ENCODE results near the gene FBXW8. TPM values are rescaled to one million over a fixed set of nuclear protein-coding genes. Genes with fewer than 3 reads are reported as not detected.

Gene FBXW8
- total and polyA plus RNA-seq, 7 experiments from 2014 or later: 4.8 to 13.2 (median 11.7) TPM

DNA sequence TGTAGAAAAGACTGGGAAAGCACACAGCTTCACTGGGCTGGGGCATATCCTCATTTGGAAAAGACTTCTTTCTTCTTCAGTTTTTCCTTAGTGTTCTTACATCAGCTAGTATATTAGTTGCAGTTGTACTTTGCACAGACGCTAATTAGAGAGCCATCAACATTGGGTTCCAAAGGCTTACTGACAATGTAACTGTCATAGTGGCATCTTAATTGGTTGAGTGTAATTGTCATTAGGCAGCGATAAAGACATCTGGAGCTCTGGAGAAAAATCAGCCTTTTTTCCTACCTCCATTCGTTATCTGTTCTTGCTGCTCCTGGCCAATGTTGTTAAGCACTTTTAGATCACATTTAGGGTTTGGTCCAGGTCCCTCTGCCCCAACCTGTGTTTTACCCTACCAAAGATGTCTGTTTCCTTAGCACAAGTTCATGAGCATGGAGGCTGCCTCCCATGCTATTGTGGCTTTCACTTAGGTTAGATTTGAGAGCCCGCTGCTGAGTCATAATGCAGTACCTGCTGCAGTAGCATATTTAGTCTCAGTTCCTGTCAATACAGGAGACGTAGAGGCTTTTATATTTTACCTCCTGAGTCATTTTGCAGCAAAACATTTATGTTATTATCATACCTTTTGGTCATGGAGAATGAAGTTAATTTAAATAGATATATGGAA is 49.2 kb downstream of the FBXW8 start:
- H3K27me3 Mint-ChIP-seq: no peaks in the 10 kb centered on the region
- intact Hi-C loops (cut with micrococcal nuclease): loop anchor here in 1 of 2 donors (1.0 kb wide), 1 partner anchor 36 kb away; no protein-coding TSS in a partner anchor
- peak; percentile 27 for ATAC-seq

GRCh38 chr12:116962197-116962596 is 51.4 kb downstream of the FBXW8 start:
- no peaks in the 10 kb centered on the region for H3K27me3 ChIP-seq (ENCODE audit: control insufficient read depth in 2 of 2, insufficient read depth in 2 of 2, low read length in 2 of 2)
- Mint-ChIP-seq H3K9me3 (no peaks in the 10 kb centered on the region), H3K27me3 (no peaks in the 10 kb centered on the region), H3K4me1 (peaks cover 3 to 46% (median 9%) of the 10 kb centered on the region in 7 donors), H3K27ac (peak overlapping the region in 2 of 9 donors; percentile 8 to 60), H3K36me3 (peaks cover 0 to 32% (median 14%) of the 10 kb centered on the region in 5 donors), H3K4me3 (peak overlapping the region in 1 of 10 donors; percentile 49)
- POLR2A ChIA-PET: no interaction called here
- intact Hi-C loops (cut with micrococcal nuclease): no loop called here
- H3K9me3 ChIP-seq (ENCODE audit: control insufficient read depth in 2 of 3, low read length in 3 of 3): no peaks in the 10 kb centered on the region
- no peak overlapping the region for H3K27ac ChIP-seq (ENCODE audit: low read depth, low read length)
- H3K36me3 ChIP-seq (ENCODE audit: control insufficient read depth in 2 of 3, insufficient read depth in 3 of 3, low read length in 3 of 3): peaks cover 0 to 18% (median 0%) of the 10 kb centered on the region in 3 experiments
- CTCF ChIA-PET: interaction anchor here (0.7 kb wide), 1 partner anchor 308 kb away, joined by 3 read pairs; no protein-coding TSS in a partner anchor
- ATAC-seq (peak; percentile 42), DNase-seq (no peak)
- H3K4me1 ChIP-seq (ENCODE audit: control insufficient read depth in 2 of 2, insufficient read depth in 2 of 2, low read length in 2 of 2): peaks cover 0 to 4% of the 10 kb centered on the region in 2 donors
- no peak overlapping the region for H3K4me3 ChIP-seq (ENCODE audit: low read length)

More for the DNA sequence above, 49.2 kb downstream of the FBXW8 start:
- H3K9me3 ChIP-seq (ENCODE audit: control insufficient read depth in 2 of 3, low read length in 3 of 3): no peaks in the 10 kb centered on the region
- H3K4me1 ChIP-seq (ENCODE audit: control insufficient read depth in 2 of 2, insufficient read depth in 2 of 2, low read length in 2 of 2): peaks cover 0 to 4% of the 10 kb centered on the region in 2 donors
- H3K4me1 Mint-ChIP-seq: peaks cover 7 to 48% (median 15%) of the 10 kb centered on the region in 7 donors
- H3K36me3 Mint-ChIP-seq: peaks cover 0 to 17% (median 5%) of the 10 kb centered on the region in 5 donors
- no peak overlapping the region for H3K27ac ChIP-seq (ENCODE audit: low read depth, low read length)
- peak in 1 of 9 donors; percentile 49 for DNase-seq
- H3K4me3 ChIP-seq (ENCODE audit: low read length): no peak overlapping the region
- H3K4me3 Mint-ChIP-seq: peak overlapping the region in 1 of 10 donors; percentile 19
- H3K36me3 ChIP-seq (ENCODE audit: control insufficient read depth in 2 of 3, insufficient read depth in 3 of 3, low read length in 3 of 3): peaks cover 0 to 13% (median 0%) of the 10 kb centered on the region in 3 experiments
- H3K27me3 ChIP-seq (ENCODE audit: control insufficient read depth in 2 of 2, insufficient read depth in 2 of 2, low read length in 2 of 2): no peaks in the 10 kb centered on the region
- H3K9me3 Mint-ChIP-seq: no peaks in the 10 kb centered on the region
- CTCF ChIA-PET: interaction anchor here (1.6 kb wide), 1 partner anchor 12 kb away, joined by 3 read pairs; no protein-coding TSS in a partner anchor
- H3K27ac Mint-ChIP-seq: peak overlapping the region in 1 of 9 donors; percentile 44
- POLR2A ChIA-PET: no interaction called here

DNA sequence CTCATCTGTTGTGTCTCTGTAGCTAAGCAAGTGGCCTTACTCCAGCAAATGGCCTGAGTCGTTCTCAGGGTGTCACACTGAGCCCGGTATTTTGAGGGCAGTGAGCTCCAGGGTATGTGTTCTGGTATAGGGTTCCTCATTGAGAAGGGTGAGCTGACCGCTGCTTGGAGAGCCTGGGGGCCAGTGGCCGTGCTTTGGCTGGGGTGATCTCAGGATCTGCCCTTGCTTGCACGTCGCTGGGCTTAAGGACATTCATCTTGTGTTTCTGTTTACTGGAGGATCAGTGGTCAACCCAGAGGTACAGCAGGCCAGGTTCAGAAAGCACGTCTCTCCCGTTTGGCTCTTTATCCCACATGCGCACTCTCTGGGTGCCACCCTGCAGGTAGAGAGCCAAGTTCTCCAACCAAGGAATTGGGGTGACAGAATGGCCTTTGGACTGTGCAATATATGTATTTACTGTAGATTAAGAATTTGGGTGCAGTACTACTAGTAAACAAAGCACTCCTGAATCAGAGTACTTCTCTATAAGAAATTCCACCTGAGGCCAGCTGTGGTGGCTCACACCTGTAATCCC is 52.1 kb downstream of the FBXW8 start:
- H3K27ac Mint-ChIP-seq: peak overlapping the region in 1 of 9 donors; percentile 8
- Histone ChIP-seq H3K4me1 (ENCODE audit: control insufficient read depth in 2 of 2, insufficient read depth in 2 of 2, low read length in 2 of 2) (peaks cover 0 to 4% of the 10 kb centered on the region in 2 donors), H3K27me3 (ENCODE audit: control insufficient read depth in 2 of 2, insufficient read depth in 2 of 2, low read length in 2 of 2) (no peaks in the 10 kb centered on the region), H3K36me3 (ENCODE audit: control insufficient read depth in 2 of 3, insufficient read depth in 3 of 3, low read length in 3 of 3) (peaks cover 0 to 18% (median 0%) of the 10 kb centered on the region in 3 experiments), H3K4me3 (ENCODE audit: low read length) (no peak overlapping the region), H3K9me3 (ENCODE audit: control insufficient read depth in 2 of 3, low read length in 3 of 3) (no peaks in the 10 kb centered on the region), H3K27ac (ENCODE audit: low read depth, low read length) (no peak overlapping the region)
- intact Hi-C loops (cut with micrococcal nuclease): no loop called here
- H3K36me3 Mint-ChIP-seq: peaks cover 0 to 38% (median 14%) of the 10 kb centered on the region in 5 donors
- no peaks in the 10 kb centered on the region for H3K27me3 Mint-ChIP-seq
- POLR2A ChIA-PET: no interaction called here
- ATAC-seq (no peak), DNase-seq (no peak)
- H3K4me3 Mint-ChIP-seq: no peak overlapping the region
- H3K9me3 Mint-ChIP-seq: no peaks in the 10 kb centered on the region
- H3K4me1 Mint-ChIP-seq: peaks cover 3 to 46% (median 9%) of the 10 kb centered on the region in 7 donors
- CTCF ChIA-PET: no interaction called here

- Mint-ChIP-seq H3K4me3 (no peak overlapping the region), H3K4me1 (peaks cover 3 to 36% (median 9%) of the 10 kb centered on the region in 7 donors), H3K9me3 (no peaks in the 10 kb centered on the region), H3K36me3 (peaks cover 0 to 44% (median 12%) of the 10 kb centered on the region in 5 donors), H3K27me3 (no peaks in the 10 kb centered on the region), H3K27ac (peak overlapping the region in 2 of 9 donors; percentile 20 to 59)
- intact Hi-C loops (cut with micrococcal nuclease): no loop called here
- Histone ChIP-seq H3K4me1 (ENCODE audit: control insufficient read depth in 2 of 2, insufficient read depth in 2 of 2, low read length in 2 of 2) (peaks cover 0 to 4% of the 10 kb centered on the region in 2 donors), H3K4me3 (ENCODE audit: low read length) (no peak overlapping the region), H3K27me3 (ENCODE audit: control insufficient read depth in 2 of 2, insufficient read depth in 2 of 2, low read length in 2 of 2) (no peaks in the 10 kb centered on the region), H3K36me3 (ENCODE audit: control insufficient read depth in 2 of 3, insufficient read depth in 3 of 3, low read length in 3 of 3) (peaks cover 0 to 27% (median 0%) of the 10 kb centered on the region in 3 experiments), H3K9me3 (ENCODE audit: control insufficient read depth in 2 of 3, low read length in 3 of 3) (no peaks in the 10 kb centered on the region), H3K27ac (ENCODE audit: low read depth, low read length) (no peak overlapping the region)
- ATAC-seq (no peak), DNase-seq (no peak)
- ChIA-PET POLR2A (no interaction called here), CTCF (interaction anchor here (1.6 kb wide), 1 partner anchor 10 kb away, joined by 4 read pairs; no protein-coding TSS in a partner anchor)
These were observed 53.6 kb downstream of the FBXW8 start for GRCh38 chr12:116964054-116965050.

GRCh38 chr12:116968986-116969385 is 58.2 kb downstream of the FBXW8 start:
- CTCF ChIA-PET: no interaction called here
- no peak overlapping the region for H3K4me3 Mint-ChIP-seq
- no peak for DNase-seq
- no peaks in the 10 kb centered on the region for H3K4me1 Mint-ChIP-seq
- no peaks in the 10 kb centered on the region for H3K9me3 ChIP-seq (ENCODE audit: control insufficient read depth in 2 of 3, low read length in 3 of 3)
- H3K27ac ChIP-seq (ENCODE audit: low read depth, low read length): no peak overlapping the region
- H3K27me3 Mint-ChIP-seq: no peaks in the 10 kb centered on the region
- H3K27ac Mint-ChIP-seq: no peak overlapping the region
- H3K36me3 Mint-ChIP-seq: peaks cover 0 to 70% (median 23%) of the 10 kb centered on the region in 5 donors
- H3K4me3 ChIP-seq (ENCODE audit: low read length): no peak overlapping the region
- ATAC-seq: no peak
- no peaks in the 10 kb centered on the region for H3K9me3 Mint-ChIP-seq
- no peaks in the 10 kb centered on the region for H3K27me3 ChIP-seq (ENCODE audit: control insufficient read depth in 2 of 2, insufficient read depth in 2 of 2, low read length in 2 of 2)
- POLR2A ChIA-PET: no interaction called here
- H3K36me3 ChIP-seq (ENCODE audit: control insufficient read depth in 2 of 3, insufficient read depth in 3 of 3, low read length in 3 of 3): peaks cover 0 to 41% (median 0%) of the 10 kb centered on the region in 3 experiments
- H3K4me1 ChIP-seq (ENCODE audit: control insufficient read depth in 2 of 2, insufficient read depth in 2 of 2, low read length in 2 of 2): no peaks in the 10 kb centered on the region
- intact Hi-C loops (cut with micrococcal nuclease): no loop called here

All from naive thymus-derived CD4-positive, alpha-beta T cell (primary cell).